NCI-H1105 treated with DMSO at 0.1 percent for 48 hours (cell line): Measurements from ENCODE around the gene CRYL1.
"Not testable (repeated sequence)": the region's sequence is repeated elsewhere in the genome, so short reads cannot be mapped to it uniquely, and the experiment has no call there.

Experiments used
- DNase-seq: peaks from one replicate; lab custom pipeline; 2025; lab: John Stamatoyannopoulos, UW

The CRYL1 gene

DNA sequence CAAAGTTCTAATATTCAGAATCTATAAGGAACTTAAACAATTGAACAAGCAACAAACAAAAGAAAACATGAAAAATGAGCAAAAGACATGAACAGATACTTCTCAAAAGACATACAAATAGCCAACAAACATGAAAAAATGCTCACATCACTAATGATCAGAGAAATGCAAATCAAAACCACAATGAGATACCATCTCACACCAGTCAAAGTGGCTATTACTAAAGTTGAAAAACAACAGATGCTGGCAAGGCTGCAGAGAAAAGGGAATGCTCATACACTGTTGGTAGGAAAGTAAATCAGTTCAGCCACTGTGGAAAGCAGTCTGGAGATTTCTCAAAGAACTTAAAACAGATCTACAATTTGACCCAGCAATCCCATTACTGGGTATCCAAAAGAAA, 74.3 kb downstream of the CRYL1 start:
- no peak for DNase-seq

DNA sequence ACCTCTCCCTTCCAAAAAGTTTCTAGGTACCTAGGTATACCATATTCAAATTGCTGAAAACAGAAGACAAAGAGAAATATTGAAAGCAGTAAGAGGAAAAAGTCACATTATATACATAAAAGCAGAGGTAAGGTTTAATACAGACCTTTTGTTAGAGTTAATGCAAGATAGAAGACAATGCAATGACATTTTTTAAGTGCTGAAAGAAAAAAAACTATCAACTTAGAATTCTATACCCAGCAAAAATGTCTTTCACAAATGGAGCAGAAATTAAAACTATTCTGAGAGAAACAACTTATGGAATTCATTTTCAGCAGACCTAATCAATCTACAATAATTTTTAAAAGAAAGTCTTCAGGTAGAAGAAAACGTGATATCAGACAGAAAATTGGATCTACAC, 77.2 kb downstream of the CRYL1 start:
- no peak for DNase-seq

DNA sequence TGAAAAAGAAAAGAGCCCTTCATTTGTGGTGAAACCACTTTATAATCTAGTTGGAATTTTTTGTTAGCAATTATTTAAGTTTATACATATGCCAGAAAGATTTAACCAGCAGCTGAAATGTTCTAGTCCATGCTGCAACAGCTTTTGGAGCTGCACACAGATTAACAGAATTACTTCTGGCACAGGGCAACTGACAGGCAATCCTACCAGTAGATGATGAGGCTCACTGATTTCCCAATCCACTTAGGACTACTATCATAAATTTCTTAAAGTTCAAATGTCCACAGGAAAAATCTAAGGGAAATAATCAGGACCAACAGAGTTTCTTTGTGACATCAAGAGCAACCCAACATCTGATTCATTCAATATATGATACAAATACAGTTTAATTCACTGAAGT, 78.8 kb downstream of the CRYL1 start:
- no peak for DNase-seq

- DNase-seq, result no peak
These were observed 79.3 kb downstream of the CRYL1 start for GRCh38 chr13:20446405-20446804.

GRCh38 chr13:20442798-20443381, 82.8 kb downstream of the CRYL1 start:
- DNase-seq, result no peak

- no peak for DNase-seq
These were observed 83.3 kb downstream of the CRYL1 start for GRCh38 chr13:20442375-20442774.

DNA sequence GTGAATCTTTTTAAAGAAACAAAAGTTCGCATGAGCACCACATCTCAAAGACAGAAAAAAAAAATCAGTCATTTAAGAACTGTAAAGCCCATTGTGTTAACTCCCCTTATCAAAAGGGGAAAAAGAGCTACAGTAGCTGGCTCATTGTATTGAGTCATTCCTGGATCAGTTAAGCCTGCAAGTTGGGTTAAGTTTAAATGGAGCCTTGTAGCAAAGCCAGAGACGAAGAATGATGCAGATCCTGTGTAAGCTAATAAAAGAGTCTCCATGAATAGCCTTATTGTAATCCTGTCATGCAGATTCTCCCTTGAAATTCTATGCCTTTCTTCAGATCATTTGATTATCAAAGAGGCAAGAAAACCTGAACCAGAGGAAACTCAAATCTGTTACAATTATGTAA, 83.8 kb downstream of the CRYL1 start:
- no peak for DNase-seq

DNA sequence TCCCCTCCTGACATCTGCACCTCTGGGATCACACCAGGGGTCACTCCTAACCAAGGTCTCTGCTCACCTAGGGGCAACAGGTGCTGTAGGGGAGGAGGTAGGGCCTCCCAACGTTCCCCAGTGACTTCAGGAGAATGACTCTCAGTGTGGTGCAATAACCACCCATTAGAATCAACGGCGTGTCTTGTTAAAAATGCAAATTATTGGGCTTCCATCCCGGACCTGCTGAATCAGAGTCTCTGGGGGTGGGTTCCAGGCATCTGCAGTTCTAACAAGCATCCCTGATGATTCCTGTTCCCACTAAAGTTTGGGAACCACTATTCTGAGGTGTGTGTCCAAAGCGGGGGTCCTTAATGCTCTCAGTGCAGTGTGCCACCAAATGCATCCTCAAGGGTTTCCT, 84.6 kb downstream of the CRYL1 start:
- DNase-seq, result no peak

DNA sequence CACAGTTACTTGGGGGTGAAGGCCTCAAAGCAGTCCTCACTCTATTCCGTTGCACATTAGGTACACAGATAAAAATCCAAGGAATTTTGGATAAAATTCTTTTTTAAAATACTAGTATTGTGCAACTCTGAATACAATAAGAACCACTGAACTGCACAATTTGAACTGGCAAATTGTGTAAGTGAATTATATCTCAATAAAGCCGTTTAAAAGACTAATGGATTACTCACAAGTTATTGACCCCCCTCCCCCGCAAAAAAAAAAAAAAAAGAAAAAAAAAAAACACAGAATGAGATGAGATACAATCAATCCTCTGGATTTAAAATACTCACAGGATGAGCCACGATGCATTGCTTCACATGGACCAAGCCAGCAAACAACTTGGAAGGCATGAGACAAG, 86.4 kb downstream of the CRYL1 start:
- no peak for DNase-seq

- no peak for DNase-seq
These were observed 86.9 kb downstream of the CRYL1 start for GRCh38 chr13:20438801-20439200.

DNA sequence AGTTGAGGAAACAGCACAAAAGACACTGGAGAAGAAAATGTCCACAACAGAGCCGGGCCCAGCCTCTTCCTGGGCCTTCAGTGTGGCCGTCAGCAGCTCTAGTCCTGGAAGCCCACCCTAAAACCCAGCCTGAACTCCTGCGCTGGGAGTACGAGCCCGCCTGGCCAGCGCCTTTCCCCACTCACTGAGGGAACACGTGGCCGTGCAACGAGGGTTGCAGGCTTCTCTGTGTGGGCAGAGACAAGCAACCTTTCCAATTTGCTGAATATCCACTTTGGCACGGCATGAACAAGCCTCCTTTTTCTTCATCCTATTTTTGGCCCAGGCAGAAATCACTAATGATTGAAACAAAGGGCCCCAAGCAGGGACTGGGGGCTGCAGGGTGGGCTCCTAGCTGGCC, 89.2 kb downstream of the CRYL1 start:
- no peak for DNase-seq

GRCh38 chr13:20435616-20436368, 89.9 kb downstream of the CRYL1 start:
- no peak for DNase-seq

DNA sequence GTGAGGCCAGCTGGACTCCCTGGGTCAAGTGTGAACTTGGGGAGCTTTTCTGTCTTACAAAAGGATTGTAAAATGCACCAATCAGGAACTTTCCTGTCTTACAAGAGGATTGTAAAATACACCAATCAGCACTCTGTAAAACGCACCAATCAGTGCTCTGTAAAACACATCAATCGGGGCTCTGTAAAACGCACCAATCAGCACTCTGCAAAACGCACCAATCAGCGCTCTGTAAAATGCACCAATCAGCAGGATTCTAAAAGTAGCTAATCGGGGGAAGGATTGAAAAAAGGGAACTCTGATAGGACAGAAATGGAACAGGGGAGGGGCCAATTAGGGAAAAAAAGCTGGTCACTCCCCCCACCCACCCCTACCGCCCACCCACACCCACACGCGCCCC, 91.4 kb downstream of the CRYL1 start:
- DNase-seq, result not testable (repeated sequence)

DNA sequence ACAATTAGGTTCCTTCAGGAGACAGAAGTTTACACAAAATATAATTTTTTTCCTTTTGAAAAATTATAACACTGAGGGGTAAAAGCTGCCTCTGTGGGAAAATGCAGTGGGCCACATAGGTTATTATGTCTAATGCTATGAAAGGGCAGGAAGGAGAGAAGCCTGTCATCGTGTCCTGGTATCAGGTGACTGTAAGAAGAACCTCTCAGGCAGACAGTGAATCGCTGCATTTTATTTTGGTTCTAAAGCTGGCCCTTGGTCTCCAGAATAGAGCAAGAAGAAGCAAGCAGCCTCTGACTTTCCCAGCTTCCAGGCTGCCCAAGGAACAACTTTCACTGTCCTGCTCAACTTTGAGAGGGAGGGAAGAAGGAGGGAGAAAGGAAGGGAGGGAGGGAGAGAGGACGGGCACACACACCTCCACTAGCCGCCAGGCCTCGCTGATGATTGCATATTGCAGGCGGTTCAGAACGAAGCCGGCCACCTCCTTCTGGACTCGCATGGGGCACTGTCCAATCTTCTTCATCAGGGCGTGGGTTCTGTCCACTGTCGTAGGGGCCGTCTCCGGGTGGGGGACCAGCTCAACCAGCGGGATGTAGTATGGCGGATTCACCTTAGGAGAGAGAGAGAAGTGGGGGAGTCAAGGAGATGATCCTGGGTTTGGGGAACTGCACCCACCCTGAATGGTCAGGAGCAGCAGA, 93.8 kb downstream of the CRYL1 start:
- DNase-seq, result no peak

GRCh38 chr13:20431080-20431479, 94.6 kb downstream of the CRYL1 start:
- no peak for DNase-seq

GRCh38 chr13:20430296-20430695, 95.4 kb downstream of the CRYL1 start:
- DNase-seq, result no peak

DNA sequence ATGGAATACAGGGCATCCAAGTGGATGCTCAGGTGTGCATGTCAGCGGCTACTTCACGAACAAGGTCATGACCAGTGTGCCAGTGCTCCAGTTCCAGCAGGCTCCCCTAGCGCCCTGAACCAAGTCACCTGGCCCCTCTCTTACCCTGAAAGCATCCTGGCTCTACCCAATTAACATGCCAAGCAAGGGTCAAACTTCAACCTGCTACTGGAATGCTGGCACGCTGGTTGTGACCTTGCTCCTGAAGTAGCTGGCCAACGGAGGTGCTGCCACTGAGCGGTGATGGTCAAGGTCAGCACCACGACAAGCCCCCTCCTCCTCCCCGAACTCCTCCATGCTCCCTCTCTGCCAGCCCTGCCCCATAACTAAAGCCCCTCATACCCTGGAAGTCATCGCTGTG, 96.0 kb downstream of the CRYL1 start:
- no peak for DNase-seq

DNA sequence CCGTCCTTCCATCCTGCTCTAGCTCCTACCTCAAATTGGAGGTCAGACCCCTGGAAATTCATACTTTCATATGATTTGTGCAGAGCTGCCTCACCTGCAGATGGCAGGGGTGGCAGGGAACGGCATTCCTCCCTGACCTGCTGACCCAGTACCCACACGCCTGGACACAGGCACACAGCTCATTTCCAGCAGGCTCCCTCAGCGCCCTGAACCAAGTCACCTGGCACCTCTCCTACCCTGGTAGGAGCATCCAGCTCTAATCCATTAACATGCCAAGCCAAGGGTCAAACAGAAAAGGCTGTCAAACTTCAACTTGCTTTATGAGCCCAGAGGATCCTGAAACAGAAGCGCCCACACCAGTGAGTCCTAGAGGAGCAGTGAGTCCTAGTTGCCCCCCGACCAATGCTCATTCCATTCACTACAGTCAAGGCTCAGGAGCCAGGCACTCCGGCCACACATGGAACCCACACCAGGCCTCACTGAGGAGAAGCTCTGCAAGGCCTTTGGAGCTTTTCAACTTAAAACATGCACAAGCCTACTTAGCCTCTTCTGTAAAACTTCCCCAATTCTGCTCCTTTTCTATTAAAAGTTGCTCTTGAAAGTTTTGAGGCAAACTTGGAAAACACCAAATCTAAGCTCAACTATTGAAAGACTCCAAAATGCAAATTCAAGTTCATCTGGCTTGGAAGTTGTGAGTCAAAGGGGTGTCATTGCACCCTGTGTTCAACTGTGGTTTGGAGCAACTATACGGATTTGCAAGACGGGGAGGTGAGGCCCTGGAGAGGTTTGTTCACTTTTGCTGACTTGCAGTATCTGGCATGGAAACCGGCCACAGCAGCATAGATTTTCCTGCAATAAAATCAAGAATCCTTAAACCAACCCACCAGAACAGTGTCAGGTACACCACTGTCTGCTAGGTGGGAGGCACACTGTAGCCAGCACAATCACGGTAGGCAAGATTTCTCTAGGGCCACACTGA, 96.7 kb downstream of the CRYL1 start:
- DNase-seq, result no peak

DNA sequence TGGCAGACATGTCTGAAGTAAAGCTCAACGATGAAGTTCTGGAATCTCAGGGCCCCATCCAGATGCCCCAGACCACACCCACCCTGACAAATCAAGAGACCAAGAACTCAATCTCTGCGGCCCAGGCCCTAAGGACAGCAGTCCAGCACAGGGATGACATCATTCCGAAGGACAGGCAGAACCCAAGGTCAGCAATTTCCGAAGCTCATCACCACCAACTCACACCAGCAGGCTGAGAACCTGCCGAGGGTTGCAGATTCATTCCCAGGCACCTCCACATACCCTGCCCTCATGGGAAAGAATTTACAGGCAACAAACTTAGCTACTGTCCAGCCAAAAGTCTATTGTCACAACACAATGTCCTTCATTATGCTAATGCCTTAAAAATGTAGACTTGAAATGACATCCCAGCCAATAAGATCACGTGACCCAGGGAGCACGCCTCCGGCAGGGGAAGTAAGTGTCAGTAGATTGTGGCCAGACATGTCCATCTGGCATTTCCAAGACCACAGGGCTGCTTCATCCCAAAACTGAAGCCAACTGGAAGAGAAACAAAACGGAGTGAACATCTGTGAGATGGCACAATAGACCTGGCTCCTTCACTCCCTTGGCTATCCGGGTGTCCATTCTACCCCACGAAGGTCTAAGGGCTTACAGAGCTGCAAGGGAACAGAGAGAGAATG, 98.8 kb downstream of the CRYL1 start:
- DNase-seq, result no peak

DNA sequence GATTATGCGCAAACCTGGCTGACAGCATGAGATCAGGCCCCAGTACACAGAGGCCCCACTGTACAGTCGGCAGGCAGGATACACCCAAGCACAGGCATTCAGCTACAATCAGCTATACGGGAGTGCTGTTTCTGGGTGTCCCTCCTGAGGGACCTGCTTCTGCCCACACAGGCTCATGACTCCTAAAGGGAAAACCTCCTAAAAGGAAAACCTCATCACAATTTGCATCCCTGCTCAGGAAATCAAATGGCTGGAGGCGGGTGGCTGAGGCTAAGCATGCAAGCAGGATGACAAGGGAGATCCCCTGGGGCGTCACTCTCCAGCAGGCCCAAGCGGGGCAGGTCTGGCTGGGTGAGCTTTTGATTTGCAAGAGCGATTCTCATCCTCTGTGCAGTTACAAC, 99.8 kb downstream of the CRYL1 start:
- no peak for DNase-seq

DNA sequence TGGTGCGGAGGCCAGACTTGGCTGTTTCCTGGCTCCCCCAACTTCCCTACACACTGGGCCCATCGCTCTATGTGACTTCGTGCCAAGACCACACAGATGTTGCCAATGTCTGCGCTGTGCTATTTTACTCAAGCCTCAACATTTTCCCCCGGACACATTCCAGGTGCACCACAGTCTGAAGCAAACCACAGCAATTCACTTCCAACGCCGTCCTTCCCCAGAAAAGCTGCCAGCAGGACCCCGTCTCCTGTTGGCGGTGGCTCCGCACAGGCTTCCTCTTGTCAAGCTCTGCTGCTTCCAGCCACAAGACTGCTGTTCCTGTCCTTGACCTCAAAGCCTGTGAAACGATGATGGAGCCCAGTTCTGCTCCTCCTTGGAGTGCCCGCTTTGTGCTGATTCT, 100.7 kb downstream of the CRYL1 start:
- DNase-seq, result no peak

GRCh38 chr13:20424559-20424852, 101.2 kb downstream of the CRYL1 start:
- DNase-seq, result no peak
